Neural crest cell (in vitro differentiated cells): ENCODE measurements around the gene POMGNT2. TPM values are rescaled to one million over a fixed set of nuclear protein-coding genes. Genes with fewer than 3 reads are reported as not detected.

ENCODE experiments used
- DNase-seq: peaks from one replicate; pipeline ENCODE4 v3.0.0; 2021; ENCODE audit warnings: low read depth, mixed read lengths, low spot score
- H3K27ac Mint-ChIP-seq: one replicate; pipeline ENCODE4 v1.8.0; 2021; ENCODE audit warnings: mild to moderate bottlenecking, mixed read lengths; ENCODE audit not compliant: unreplicated experiment
- H3K27me3 Mint-ChIP-seq: 2 replicates; pipeline ENCODE4 v1.8.0; 2021; ENCODE audit warnings: low read depth, mild to moderate bottlenecking, mixed read lengths
- H3K36me3 Mint-ChIP-seq: 2 replicates; pipeline ENCODE4 v1.8.0; 2021; ENCODE audit warnings: low read depth, mild to moderate bottlenecking, mixed read lengths
- H3K4me1 Mint-ChIP-seq: 2 replicates; pipeline ENCODE4 v1.8.0; 2021; ENCODE audit warnings: mixed read lengths
- H3K4me3 Mint-ChIP-seq: one replicate; pipeline ENCODE4 v1.8.0; 2021; ENCODE audit warnings: mild to moderate bottlenecking, mixed read lengths
- H3K9me3 Mint-ChIP-seq: 2 replicates; pipeline ENCODE4 v1.8.0; 2021; ENCODE audit warnings: mixed read lengths
- total RNA-seq: library from RNA; stranded (reverse); gene quantifications from 2 replicates; pipeline ENCODE4 v1.2.1, GENCODE V29; 2021
- TF ChIP-seq, protein P1 (sequence below): fragments of 200-600 bp; sonication (generic); conservative IDR thresholded peaks from 2 replicates; pipeline ENCODE4 v1.5.0; 2021; ENCODE audit warnings: antibody characterized with exemption, mild to moderate bottlenecking

POMGNT2 gene
- total RNA-seq, 1 donor from 2014 or later, result 20.4 TPM

DNA sequence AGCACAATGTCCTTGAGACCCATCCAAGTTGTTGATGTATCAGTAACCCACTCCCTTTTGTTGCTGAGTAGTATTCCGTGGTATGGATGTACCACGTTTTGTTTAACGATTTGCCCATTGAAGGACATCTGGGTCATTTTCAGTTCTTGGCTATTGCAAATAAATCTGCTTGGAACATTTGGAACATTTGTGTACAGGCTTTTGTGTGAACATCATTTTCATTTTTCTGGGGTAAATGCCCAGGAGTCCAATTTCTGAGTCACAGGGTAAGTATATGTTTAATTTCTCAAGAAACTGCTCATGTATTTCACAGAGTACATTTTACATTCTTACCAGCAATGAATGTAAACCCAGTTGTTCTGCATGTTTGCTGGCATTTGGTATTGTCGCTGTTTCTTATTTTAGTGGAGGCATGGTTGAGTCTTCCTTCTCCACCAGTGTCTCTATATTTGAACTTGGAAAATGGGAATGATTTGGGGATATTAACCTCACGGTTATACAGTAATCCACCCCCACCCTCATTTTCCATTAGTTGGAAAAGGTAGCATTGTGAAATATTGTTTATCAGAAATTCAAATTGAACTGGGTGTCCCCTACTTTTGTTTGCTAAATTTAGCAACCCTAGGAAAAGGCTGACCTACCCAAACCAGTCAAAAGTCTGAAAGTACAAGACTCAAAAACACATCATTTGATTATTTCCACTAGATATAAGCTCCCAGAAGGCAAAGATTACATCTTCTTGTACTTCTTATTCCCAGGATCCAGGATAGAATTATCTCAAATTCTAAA is 30.8 kb downstream of the POMGNT2 start:
- Mint-ChIP-seq H3K27ac (no peak overlapping the region), H3K9me3 (no peaks in the 10 kb centered on the region), H3K4me3 (no peak overlapping the region), H3K36me3 (peaks cover 19% of the 10 kb centered on the region), H3K27me3 (no peaks in the 10 kb centered on the region), H3K4me1 (no peaks in the 10 kb centered on the region)
- TF ChIP-seq, protein P1, sequence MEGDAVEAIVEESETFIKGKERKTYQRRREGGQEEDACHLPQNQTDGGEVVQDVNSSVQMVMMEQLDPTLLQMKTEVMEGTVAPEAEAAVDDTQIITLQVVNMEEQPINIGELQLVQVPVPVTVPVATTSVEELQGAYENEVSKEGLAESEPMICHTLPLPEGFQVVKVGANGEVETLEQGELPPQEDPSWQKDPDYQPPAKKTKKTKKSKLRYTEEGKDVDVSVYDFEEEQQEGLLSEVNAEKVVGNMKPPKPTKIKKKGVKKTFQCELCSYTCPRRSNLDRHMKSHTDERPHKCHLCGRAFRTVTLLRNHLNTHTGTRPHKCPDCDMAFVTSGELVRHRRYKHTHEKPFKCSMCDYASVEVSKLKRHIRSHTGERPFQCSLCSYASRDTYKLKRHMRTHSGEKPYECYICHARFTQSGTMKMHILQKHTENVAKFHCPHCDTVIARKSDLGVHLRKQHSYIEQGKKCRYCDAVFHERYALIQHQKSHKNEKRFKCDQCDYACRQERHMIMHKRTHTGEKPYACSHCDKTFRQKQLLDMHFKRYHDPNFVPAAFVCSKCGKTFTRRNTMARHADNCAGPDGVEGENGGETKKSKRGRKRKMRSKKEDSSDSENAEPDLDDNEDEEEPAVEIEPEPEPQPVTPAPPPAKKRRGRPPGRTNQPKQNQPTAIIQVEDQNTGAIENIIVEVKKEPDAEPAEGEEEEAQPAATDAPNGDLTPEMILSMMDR, result no peak
- DNase-seq, result no peak

DNA sequence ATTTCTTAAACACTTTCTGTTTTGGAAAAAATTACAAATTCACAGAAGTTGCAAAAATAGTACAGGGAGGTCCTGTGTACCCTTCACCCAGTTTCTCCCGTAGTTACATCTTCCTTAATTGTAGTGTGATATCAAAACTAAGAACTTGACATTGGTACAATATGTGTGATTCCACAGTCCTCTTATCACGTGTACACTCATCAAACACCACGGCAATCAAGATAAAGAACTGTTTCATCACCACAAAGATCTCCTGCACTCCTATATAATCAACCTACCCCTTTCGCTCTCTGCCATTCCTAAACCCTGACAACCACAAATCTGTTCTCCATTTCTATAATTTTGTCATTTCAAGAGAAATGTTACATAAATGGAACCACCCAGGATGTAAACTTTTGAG is 31.4 kb downstream of the POMGNT2 start:
- no peak for DNase-seq
- Mint-ChIP-seq H3K4me3 (no peak overlapping the region), H3K27ac (no peak overlapping the region), H3K4me1 (no peaks in the 10 kb centered on the region), H3K9me3 (no peaks in the 10 kb centered on the region), H3K36me3 (peaks cover 16% of the 10 kb centered on the region), H3K27me3 (no peaks in the 10 kb centered on the region)
- TF ChIP-seq, protein P1, result no peak

DNA sequence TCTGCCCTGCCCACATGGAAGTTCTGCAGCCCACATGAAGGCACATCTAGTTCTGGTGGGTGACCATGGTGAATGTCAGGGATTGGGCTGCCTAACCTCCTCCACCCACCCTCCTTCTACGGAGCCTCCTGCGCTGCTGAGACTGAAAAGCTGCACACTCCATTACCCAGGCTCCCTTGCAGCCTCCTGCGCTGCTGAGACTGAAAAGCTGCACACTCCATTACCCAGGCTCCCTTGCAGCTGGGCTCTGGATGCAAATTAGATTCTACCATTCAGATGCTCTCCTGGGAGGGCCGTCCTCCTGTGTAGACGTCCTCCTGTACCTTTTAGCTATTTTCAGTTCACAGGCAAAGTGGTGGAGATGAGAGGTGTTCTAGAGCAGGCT is 32.1 kb downstream of the POMGNT2 start:
- Mint-ChIP-seq H3K9me3 (no peaks in the 10 kb centered on the region), H3K27ac (no peak overlapping the region), H3K4me1 (no peaks in the 10 kb centered on the region), H3K36me3 (peaks cover 13% of the 10 kb centered on the region), H3K4me3 (no peak overlapping the region), H3K27me3 (no peaks in the 10 kb centered on the region)
- TF ChIP-seq, protein P1, result no peak
- no peak for DNase-seq

DNA sequence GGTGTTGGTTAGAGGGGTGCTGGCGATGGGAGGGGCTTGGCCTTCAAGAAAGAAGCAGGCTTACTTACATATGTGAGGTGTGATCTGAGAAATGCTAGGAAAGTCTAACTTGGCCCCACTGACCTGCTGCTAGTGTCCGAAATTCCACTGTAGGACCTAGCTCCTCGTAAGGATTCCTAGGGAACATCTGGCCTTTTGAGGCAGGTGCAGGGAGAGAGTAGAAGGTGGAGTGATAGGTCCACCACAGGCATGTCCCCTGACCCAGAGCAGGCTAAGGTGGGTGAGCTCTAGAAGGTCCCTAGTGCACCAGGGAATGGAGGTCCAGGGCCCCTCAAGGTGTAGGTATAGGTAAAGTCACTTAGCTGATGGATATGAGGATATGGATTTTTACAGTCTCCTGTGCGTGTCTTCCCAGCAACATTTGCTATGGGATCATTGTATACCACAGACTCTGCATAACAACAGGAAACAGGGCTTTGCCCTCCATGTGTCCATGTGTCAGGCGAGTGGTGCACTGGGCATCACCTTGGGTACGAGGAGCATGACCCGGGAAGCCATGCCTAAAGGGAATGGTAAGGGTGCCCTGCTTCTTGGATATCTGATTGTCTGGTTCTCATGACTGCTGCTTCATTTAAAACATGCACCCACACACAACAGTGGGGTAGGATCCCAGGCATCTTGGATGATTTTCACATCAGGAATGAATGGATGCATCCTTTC is 32.6 kb downstream of the POMGNT2 start:
- Mint-ChIP-seq H3K27ac (no peak overlapping the region), H3K9me3 (no peaks in the 10 kb centered on the region), H3K4me1 (no peaks in the 10 kb centered on the region), H3K4me3 (no peak overlapping the region), H3K36me3 (peaks cover 9% of the 10 kb centered on the region), H3K27me3 (no peaks in the 10 kb centered on the region)
- no peak for DNase-seq
- TF ChIP-seq, protein P1, result no peak

DNA sequence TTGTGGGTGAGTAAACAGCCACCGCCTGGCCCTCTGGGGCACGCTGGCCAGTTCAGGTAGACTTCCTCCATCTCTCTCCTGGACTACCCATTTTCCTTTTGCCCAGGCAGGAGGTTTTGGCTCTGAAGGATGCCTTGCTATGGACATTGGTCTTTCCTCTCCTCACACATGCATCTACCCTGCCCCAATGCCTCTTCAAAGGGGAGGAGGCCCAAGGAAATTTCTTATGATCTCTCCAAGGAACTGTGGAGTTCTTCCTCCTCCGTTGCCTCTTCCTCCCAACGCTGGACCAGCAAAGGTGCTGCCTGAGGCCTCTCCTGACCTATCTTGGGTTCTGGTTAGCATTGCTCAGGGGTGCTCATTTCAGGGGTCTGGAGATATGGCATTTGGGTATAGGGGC is 33.5 kb downstream of the POMGNT2 start:
- Mint-ChIP-seq H3K9me3 (no peaks in the 10 kb centered on the region), H3K36me3 (peaks cover 3% of the 10 kb centered on the region), H3K4me1 (no peaks in the 10 kb centered on the region), H3K27ac (no peak overlapping the region), H3K27me3 (no peaks in the 10 kb centered on the region), H3K4me3 (no peak overlapping the region)
- TF ChIP-seq, protein P1, result no peak
- no peak for DNase-seq
